HL-60/S4 treated with phorbol 12-myristate 13-acetate at 8.2 ng/mL for 4 days and 3 days (cell line): Measurements from ENCODE around the gene CPT1A.

ENCODE experiments used
- in situ Hi-C: fragments of 300-500 bp; cut with MboI; formaldehyde crosslinking; loops from 2 replicates; pipeline ENCODE4 v1.15.0; 2022; ENCODE audit warnings: low sequenced_read_pairs

CPT1A gene

GRCh38 chr11:68715456-68716122, 126.1 kb downstream of the CPT1A start:
- in situ Hi-C loops: no loop called here

GRCh38 chr11:68714060-68714856, 127.5 kb downstream of the CPT1A start:
- in situ Hi-C loops: no loop called here

- in situ Hi-C loops: no loop called here
These were observed 130.6 kb downstream of the CPT1A start for GRCh38 chr11:68711114-68711513.

- in situ Hi-C loops: no loop called here
These were observed 131.3 kb downstream of the CPT1A start for GRCh38 chr11:68710409-68710808.

GRCh38 chr11:68709062-68709461, 132.7 kb downstream of the CPT1A start:
- in situ Hi-C loops: no loop called here

- in situ Hi-C loops: no loop called here
These were observed 134.2 kb downstream of the CPT1A start for GRCh38 chr11:68707527-68707926.

- in situ Hi-C loops: no loop called here
These were observed 136.8 kb downstream of the CPT1A start for GRCh38 chr11:68704887-68705286.
